ENCODE results near the gene LRRC73.
A peak's percentile ranks its signal among the peaks of the same experiment; 100 is the strongest.

LRRC73 gene

DNA sequence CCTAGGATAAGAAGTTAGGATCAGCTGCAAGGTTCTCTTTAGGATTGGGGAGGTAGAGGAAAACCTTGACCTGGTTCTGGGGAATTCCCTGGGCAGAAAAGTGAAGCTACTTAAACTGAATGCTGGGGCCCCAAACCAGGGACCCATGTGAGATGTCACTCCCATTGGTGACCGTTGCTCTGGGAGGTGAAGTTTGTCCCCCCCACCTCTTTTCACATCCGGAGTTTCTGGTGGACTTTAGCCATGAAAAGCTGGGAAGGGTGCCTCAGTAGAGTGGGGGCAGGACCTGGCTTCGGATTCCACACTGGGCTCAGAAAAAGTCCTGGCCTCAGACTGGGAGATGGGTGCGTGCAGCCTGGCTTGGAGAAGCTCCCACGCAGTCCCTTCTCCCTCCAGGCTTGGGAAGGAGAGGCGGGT is 19.6 kb downstream of the LRRC73 start:
- H3K4me3 ChIP-seq (ENCODE audit: low read length) = no peak overlapping the region
- no peaks in the 10 kb centered on the region for H3K9me3 ChIP-seq (replicated peaks; ENCODE audit: low read length)
- H3K4me1 ChIP-seq (ENCODE audit: control insufficient read depth, insufficient read depth, low read length) = peaks cover 59% of the 10 kb centered on the region
- no peak overlapping the region for H3K4me2 ChIP-seq (ENCODE audit: low read length)
- H3K36me3 ChIP-seq (ENCODE audit: insufficient read depth, low read length) = peaks cover 10% of the 10 kb centered on the region
- H3K9ac ChIP-seq (ENCODE audit: low read depth, low read length) = no peak overlapping the region
- no peaks in the 10 kb centered on the region for H3K27me3 ChIP-seq (ENCODE audit: control insufficient read depth, insufficient read depth, low read length)

- H3K4me3 ChIP-seq (ENCODE audit: low read length) = no peak overlapping the region
- peaks cover 49% of the 10 kb centered on the region for H3K4me1 ChIP-seq (ENCODE audit: control insufficient read depth, insufficient read depth, low read length)
- H3K4me2 ChIP-seq (ENCODE audit: low read length) = peak overlapping the region; percentile 13
- H3K36me3 ChIP-seq (ENCODE audit: insufficient read depth, low read length) = peaks cover 10% of the 10 kb centered on the region
- H3K9me3 ChIP-seq (replicated peaks; ENCODE audit: low read length) = no peaks in the 10 kb centered on the region
- no peaks in the 10 kb centered on the region for H3K27me3 ChIP-seq (ENCODE audit: control insufficient read depth, insufficient read depth, low read length)
- H3K9ac ChIP-seq (ENCODE audit: low read depth, low read length) = peak overlapping the region; percentile 8
These were observed 20.7 kb downstream of the LRRC73 start for GRCh38 chr6:43489277-43490072.

- peaks cover 42% of the 10 kb centered on the region for H3K4me1 ChIP-seq (ENCODE audit: control insufficient read depth, insufficient read depth, low read length)
- peaks cover 10% of the 10 kb centered on the region for H3K36me3 ChIP-seq (ENCODE audit: insufficient read depth, low read length)
- H3K4me2 ChIP-seq (ENCODE audit: low read length) = peak overlapping the region; percentile 13
- H3K9me3 ChIP-seq (replicated peaks; ENCODE audit: low read length) = no peaks in the 10 kb centered on the region
- no peak overlapping the region for H3K4me3 ChIP-seq (ENCODE audit: low read length)
- no peaks in the 10 kb centered on the region for H3K27me3 ChIP-seq (ENCODE audit: control insufficient read depth, insufficient read depth, low read length)
- H3K9ac ChIP-seq (ENCODE audit: low read depth, low read length) = peak overlapping the region; percentile 8
These were observed 21.4 kb downstream of the LRRC73 start for GRCh38 chr6:43488667-43489276.

DNA sequence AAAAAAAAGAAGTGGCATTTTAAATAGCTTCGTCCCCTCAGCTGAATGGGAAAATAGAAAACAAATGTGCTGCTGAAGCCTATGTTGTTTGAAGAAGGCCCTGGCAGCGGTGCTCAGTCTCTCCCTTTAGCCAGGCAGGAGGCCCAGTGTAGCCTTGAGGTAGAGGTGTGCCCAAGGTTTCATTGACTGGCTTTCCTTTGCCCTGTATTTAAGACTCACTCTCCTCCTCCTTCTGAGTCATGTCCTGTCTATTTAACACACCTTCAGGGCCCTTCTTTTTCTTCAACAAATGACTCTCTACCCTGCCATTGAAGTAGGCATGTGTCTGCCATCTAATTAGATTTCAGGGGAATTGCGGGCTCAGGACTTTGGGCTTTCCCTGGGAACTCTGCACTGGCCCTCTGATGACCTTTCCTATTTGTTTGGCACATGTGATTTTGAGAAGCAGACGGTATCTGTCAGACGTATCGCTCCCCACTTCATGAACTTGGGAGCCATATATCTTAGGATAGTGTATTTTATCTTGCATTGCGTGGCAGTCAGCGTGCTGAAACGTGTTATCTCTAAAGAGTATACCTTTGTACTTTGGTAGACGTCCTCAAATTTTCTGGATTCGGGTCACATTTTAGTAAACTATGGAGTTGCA is 28.4 kb downstream of the LRRC73 start:
- peaks cover 6% of the 10 kb centered on the region for H3K36me3 ChIP-seq (ENCODE audit: insufficient read depth, low read length)
- H3K4me3 ChIP-seq (ENCODE audit: low read length) = no peak overlapping the region

DNA sequence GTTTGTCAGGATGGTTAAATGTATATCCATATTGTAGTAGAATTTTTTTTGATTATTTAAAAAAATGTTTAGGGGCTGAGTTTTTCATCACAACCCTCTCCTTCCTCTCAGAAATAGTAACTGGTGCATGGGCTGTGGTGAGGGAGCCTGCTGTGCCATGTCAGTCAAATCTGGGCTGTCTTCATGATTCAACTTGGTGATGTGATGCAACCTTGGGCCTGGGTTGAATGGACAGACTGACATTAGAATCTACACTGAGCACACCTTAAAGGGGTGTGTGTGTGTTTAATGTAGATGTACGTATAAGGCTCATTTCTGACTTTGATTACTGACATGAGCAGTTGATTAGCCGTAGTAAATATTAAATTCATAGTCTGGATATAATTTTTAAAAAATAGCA is 29.1 kb downstream of the LRRC73 start:
- no peaks in the 10 kb centered on the region for H3K9me3 ChIP-seq (replicated peaks; ENCODE audit: low read length)

More for the DNA sequence above, 28.4 kb downstream of the LRRC73 start:
- Histone ChIP-seq H3K9ac (ENCODE audit: low read depth, low read length) (no peak overlapping the region), H3K27me3 (ENCODE audit: control insufficient read depth, insufficient read depth, low read length) (no peaks in the 10 kb centered on the region), H3K4me2 (ENCODE audit: low read length) (no peak overlapping the region), H3K4me1 (ENCODE audit: control insufficient read depth, insufficient read depth, low read length) (peaks cover 10% of the 10 kb centered on the region), H3K9me3 (replicated peaks; ENCODE audit: low read length) (no peaks in the 10 kb centered on the region)

GRCh38 chr6:43478008-43478372 is 32.2 kb downstream of the LRRC73 start:
- Histone ChIP-seq H3K27me3 (ENCODE audit: control insufficient read depth, insufficient read depth, low read length) (no peaks in the 10 kb centered on the region), H3K36me3 (ENCODE audit: insufficient read depth, low read length) (no peaks in the 10 kb centered on the region), H3K4me2 (ENCODE audit: low read length) (peak overlapping the region; percentile 99), H3K4me3 (ENCODE audit: low read length) (peak overlapping the region; percentile 86), H3K9ac (ENCODE audit: low read depth, low read length) (peak overlapping the region; percentile 88), H3K9me3 (replicated peaks; ENCODE audit: low read length) (no peaks in the 10 kb centered on the region), H3K4me1 (ENCODE audit: control insufficient read depth, insufficient read depth, low read length) (peaks cover 10% of the 10 kb centered on the region)

More for the DNA sequence above, 29.1 kb downstream of the LRRC73 start:
- no peak overlapping the region for H3K9ac ChIP-seq (ENCODE audit: low read depth, low read length)
- H3K27me3 ChIP-seq (ENCODE audit: control insufficient read depth, insufficient read depth, low read length) = no peaks in the 10 kb centered on the region
- H3K4me1 ChIP-seq (ENCODE audit: control insufficient read depth, insufficient read depth, low read length) = peaks cover 10% of the 10 kb centered on the region
- H3K4me2 ChIP-seq (ENCODE audit: low read length) = no peak overlapping the region
- H3K36me3 ChIP-seq (ENCODE audit: insufficient read depth, low read length) = peaks cover 6% of the 10 kb centered on the region
- no peak overlapping the region for H3K4me3 ChIP-seq (ENCODE audit: low read length)

DNA sequence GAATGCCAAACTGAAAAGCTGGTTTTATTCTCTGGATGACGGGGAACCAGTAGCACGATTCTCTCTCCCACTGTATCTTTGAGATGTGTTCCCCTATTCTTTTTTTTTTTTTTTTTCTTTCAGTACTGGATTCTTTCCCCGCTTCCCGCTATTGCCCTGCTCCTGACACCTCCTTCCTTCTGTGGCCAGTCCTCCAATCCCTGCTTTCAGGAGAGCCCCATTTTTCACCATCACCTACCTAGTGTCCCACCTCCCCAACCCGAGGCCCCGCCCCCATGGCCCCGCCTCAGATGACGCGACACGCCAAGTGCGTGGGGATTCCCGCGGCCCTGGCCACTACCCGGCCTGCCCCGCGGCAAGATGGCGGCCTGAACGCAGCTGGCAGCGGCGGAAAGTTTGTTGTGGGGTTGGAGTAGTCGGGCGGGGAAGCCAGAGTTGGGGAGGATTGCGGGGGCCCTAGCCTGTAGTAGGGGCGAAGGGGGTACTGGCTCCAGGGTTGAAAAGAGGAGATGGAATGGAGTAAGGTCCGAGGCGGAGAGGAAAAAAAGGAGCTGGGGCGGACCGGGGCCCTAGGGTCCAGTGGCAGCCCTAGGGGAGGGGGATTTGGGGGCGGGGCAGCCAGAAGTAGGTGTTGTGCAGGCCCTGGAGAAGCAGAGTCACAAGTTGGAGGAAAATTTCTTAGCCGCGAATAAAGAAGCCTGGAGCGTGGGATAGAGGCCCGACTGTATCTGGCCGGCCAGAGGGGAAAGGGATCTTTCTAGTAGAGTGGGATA is 32.7 kb downstream of the LRRC73 start, which contains the start of gene TJAP1:
TSS of gene TJAP1 (plus strand) at position 336 of the 773 bp plus-strand sequence. CDS start 21,432 bp downstream, outside the sequence.
- Histone ChIP-seq H3K36me3 (ENCODE audit: insufficient read depth, low read length) (no peaks in the 10 kb centered on the region), H3K9ac (ENCODE audit: low read depth, low read length) (peak within 1 kb of the TSS; percentile 88), H3K4me2 (ENCODE audit: low read length) (peak within 1 kb of the TSS; percentile 99), H3K4me1 (ENCODE audit: control insufficient read depth, insufficient read depth, low read length) (peaks cover 10% of the 10 kb centered on the region), H3K27me3 (ENCODE audit: control insufficient read depth, insufficient read depth, low read length) (no peaks in the 10 kb centered on the region), H3K4me3 (ENCODE audit: low read length) (peak within 1 kb of the TSS; percentile 86), H3K9me3 (replicated peaks; ENCODE audit: low read length) (no peaks in the 10 kb centered on the region)

GRCh38 chr6:43476746-43477145 is 33.4 kb downstream of the LRRC73 start:
- Histone ChIP-seq H3K4me3 (ENCODE audit: low read length) (peak overlapping the region; percentile 86), H3K27me3 (ENCODE audit: control insufficient read depth, insufficient read depth, low read length) (no peaks in the 10 kb centered on the region), H3K4me2 (ENCODE audit: low read length) (peak overlapping the region; percentile 99), H3K4me1 (ENCODE audit: control insufficient read depth, insufficient read depth, low read length) (peaks cover 10% of the 10 kb centered on the region), H3K9me3 (replicated peaks; ENCODE audit: low read length) (no peaks in the 10 kb centered on the region), H3K36me3 (ENCODE audit: insufficient read depth, low read length) (no peaks in the 10 kb centered on the region), H3K9ac (ENCODE audit: low read depth, low read length) (peak overlapping the region; percentile 88)

DNA sequence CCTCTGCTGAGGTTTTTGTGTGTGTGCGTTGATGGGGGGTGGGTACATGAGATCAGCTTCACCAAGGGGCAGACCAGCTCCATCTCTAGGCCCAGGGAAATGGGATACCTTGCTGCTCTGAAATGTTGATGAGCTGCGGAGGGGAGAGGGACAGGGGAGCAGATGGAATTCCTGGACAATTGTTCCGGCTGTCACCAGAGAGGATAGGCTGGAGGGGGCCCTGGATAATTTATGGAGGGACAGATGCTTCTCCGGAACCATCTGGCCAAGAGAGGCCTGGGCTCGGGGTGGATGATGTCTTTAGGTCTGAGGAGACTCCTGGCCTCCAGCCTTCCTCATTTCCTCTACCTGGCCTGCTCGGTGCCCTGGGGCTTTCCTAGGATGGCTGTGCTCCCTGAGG is 34.6 kb downstream of the LRRC73 start:
- H3K4me1 ChIP-seq (ENCODE audit: control insufficient read depth, insufficient read depth, low read length) = peaks cover 10% of the 10 kb centered on the region
- H3K4me3 ChIP-seq (ENCODE audit: low read length) = no peak overlapping the region
- no peaks in the 10 kb centered on the region for H3K9me3 ChIP-seq (replicated peaks; ENCODE audit: low read length)
- no peaks in the 10 kb centered on the region for H3K36me3 ChIP-seq (ENCODE audit: insufficient read depth, low read length)
- H3K27me3 ChIP-seq (ENCODE audit: control insufficient read depth, insufficient read depth, low read length) = peaks cover 4% of the 10 kb centered on the region
- H3K9ac ChIP-seq (ENCODE audit: low read depth, low read length) = no peak overlapping the region
- H3K4me2 ChIP-seq (ENCODE audit: low read length) = no peak overlapping the region

GRCh38 chr6:43472515-43472914 is 37.6 kb downstream of the LRRC73 start:
- no peaks in the 10 kb centered on the region for H3K36me3 ChIP-seq (ENCODE audit: insufficient read depth, low read length)
- no peak overlapping the region for H3K9ac ChIP-seq (ENCODE audit: low read depth, low read length)
- H3K4me2 ChIP-seq (ENCODE audit: low read length) = no peak overlapping the region
- no peaks in the 10 kb centered on the region for H3K4me1 ChIP-seq (ENCODE audit: control insufficient read depth, insufficient read depth, low read length)
- no peak overlapping the region for H3K4me3 ChIP-seq (ENCODE audit: low read length)
- peaks cover 4% of the 10 kb centered on the region for H3K27me3 ChIP-seq (ENCODE audit: control insufficient read depth, insufficient read depth, low read length)
- H3K9me3 ChIP-seq (replicated peaks; ENCODE audit: low read length) = no peaks in the 10 kb centered on the region

GRCh38 chr6:43471399-43471798 is 38.7 kb downstream of the LRRC73 start:
- Histone ChIP-seq H3K27me3 (ENCODE audit: control insufficient read depth, insufficient read depth, low read length) (peaks cover 7% of the 10 kb centered on the region), H3K4me2 (ENCODE audit: low read length) (no peak overlapping the region), H3K9me3 (replicated peaks; ENCODE audit: low read length) (no peaks in the 10 kb centered on the region), H3K4me3 (ENCODE audit: low read length) (no peak overlapping the region), H3K9ac (ENCODE audit: low read depth, low read length) (no peak overlapping the region), H3K36me3 (ENCODE audit: insufficient read depth, low read length) (no peaks in the 10 kb centered on the region), H3K4me1 (ENCODE audit: control insufficient read depth, insufficient read depth, low read length) (no peaks in the 10 kb centered on the region)
